ENCODE measurements around the gene DAPK2.

DNA sequence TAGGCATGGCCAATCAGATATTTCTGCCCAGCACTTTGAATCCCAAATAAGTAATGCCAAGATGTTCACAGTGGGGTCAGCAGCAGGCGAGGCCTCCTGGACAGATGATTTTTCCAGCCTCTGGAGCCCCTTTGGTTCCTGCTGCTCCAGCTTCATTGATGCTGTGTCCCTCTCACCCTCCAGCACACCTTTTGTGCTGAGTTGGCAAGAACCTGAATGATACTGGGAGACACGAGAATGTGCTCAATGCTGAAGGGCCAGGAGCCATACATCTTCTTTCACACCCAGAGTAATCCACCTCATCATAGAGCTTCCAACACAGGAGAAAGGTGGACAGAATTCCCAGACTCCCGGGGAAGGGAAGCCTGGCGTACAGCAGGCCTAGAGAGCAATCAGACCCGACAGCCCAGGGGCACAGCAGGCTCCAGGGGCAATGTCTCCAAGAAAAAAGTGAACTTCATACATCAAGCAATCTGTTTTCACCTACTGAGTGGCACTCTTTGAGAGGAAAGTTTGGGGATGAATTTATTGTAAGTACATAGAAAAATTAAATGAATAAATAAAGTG, 6.7 kb upstream of the DAPK2 start:
- TF ChIP-seq POLR2A (IDR thresholded peaks at IDR 0.05), result no peak
- TF ChIP-seq CTCF (IDR thresholded peaks at IDR 0.05), result no peak
